Endothelial cell (in vitro differentiated cells): Measurements from ENCODE around the gene TMEM126A. TPM values are rescaled to one million over a fixed set of nuclear protein-coding genes. Genes with fewer than 3 reads are reported as not detected.

Experiments used
- DNase-seq: peaks from one replicate; pipeline ENCODE4 v3.0.0; 2021; ENCODE audit warnings: low spot score
- H3K27ac Mint-ChIP-seq: one replicate; pipeline ENCODE4 v1.8.0; 2021; ENCODE audit warnings: mixed read lengths, inconsistent platforms; ENCODE audit not compliant: unreplicated experiment
- H3K27me3 Mint-ChIP-seq: one replicate; pipeline ENCODE4 v1.8.0; 2021; ENCODE audit warnings: mild to moderate bottlenecking, moderate library complexity, mixed read lengths, inconsistent platforms; ENCODE audit not compliant: unreplicated experiment
- H3K36me3 Mint-ChIP-seq: one replicate; pipeline ENCODE4 v1.8.0; 2021; ENCODE audit warnings: mild to moderate bottlenecking, low read depth, mixed read lengths, inconsistent platforms; ENCODE audit not compliant: unreplicated experiment
- H3K4me1 Mint-ChIP-seq: one replicate; pipeline ENCODE4 v1.8.0; 2021; ENCODE audit warnings: mild to moderate bottlenecking, mixed read lengths, inconsistent platforms; ENCODE audit not compliant: unreplicated experiment
- H3K4me3 Mint-ChIP-seq: one replicate; pipeline ENCODE4 v1.8.0; 2021; ENCODE audit warnings: mild to moderate bottlenecking, mixed read lengths, inconsistent platforms; ENCODE audit not compliant: unreplicated experiment
- H3K9me3 Mint-ChIP-seq: one replicate; pipeline ENCODE4 v1.8.0; 2021; ENCODE audit warnings: mixed read lengths, inconsistent platforms; ENCODE audit not compliant: unreplicated experiment
- CTCF ChIP-seq: fragments of 200-600 bp; sonication (generic); IDR thresholded peaks from one replicate; pipeline ENCODE4 v1.5.0; 2021; ENCODE audit warnings: antibody characterized with exemption; ENCODE audit not compliant: unreplicated experiment
- total RNA-seq: library from RNA; stranded (reverse); fragmentation: NEBNext Ultra II Directional; extraction: Animal tissue kit (Norgen Biotek cat#: 25700); gene quantifications from one replicate; pipeline ENCODE4 v1.2.1, GENCODE V29; 2021; ENCODE audit not compliant: unreplicated experiment

TMEM126A gene
- total RNA-seq, 1 donor from 2014 or later, result 17.8 TPM

DNA sequence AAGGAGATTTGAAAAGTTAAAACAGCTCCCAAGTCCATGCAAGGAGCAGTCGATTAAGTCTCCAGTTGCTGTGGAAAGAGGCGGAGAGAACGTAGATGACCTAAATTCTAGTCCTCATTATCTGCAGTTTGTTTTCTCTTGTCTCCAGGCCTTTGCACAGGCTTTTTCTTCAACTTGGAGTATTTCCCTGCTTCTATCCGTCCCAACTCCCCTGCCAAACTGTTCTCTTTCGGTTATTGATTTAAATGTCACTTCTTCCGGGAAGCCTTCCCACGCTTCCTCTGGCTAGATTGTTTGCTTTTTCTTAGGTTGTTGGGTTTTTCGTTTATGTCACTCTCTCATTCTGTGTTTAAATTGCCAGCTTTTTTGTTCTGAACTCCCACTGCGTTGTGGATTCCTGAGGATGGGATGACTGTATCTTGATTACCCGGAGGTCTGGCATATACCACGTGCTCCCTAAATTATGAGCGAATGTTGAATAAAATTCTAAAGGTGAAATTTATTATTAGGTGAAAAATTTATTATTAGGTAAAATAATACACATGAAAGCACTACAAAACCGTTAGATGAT lies 18.9 kb upstream of the TMEM126A start:
- Mint-ChIP-seq H3K9me3 (no peaks in the 10 kb centered on the region), H3K36me3 (no peaks in the 10 kb centered on the region), H3K4me3 (peak overlapping the region; percentile 98), H3K27ac (peak overlapping the region; percentile 94), H3K4me1 (peaks cover 18% of the 10 kb centered on the region), H3K27me3 (peaks cover 1% of the 10 kb centered on the region)
- DNase-seq, result no peak
- no peak for TF ChIP-seq CTCF

DNA sequence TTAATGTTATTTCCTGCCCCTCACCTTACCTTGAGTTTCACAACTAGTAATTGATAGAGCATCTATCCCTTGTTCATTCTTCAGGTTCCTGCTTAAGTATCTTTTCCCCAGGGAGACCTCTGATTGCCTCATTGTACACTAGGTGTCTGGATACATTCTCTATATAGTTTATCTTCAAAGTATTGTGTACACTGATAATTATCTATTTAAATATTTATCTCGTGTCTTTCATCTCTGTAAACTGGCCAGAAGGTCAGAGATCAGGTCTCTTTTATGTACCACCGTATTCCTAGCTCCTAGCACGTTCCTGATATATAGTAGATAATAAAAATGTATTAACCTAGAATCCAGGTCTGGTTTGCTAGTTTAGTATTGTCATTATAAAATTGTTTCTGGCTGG lies 13.0 kb upstream of the TMEM126A start:
- no peak for TF ChIP-seq CTCF
- H3K36me3 Mint-ChIP-seq, result no peaks in the 10 kb centered on the region

GRCh38 chr11:85643191-85643614 lies 4.6 kb upstream of the TMEM126A start:
- Mint-ChIP-seq H3K27me3 (no peaks in the 10 kb centered on the region), H3K4me3 (no peak overlapping the region), H3K4me1 (peaks cover 2% of the 10 kb centered on the region), H3K9me3 (no peaks in the 10 kb centered on the region), H3K36me3 (no peaks in the 10 kb centered on the region), H3K27ac (no peak overlapping the region)
- DNase-seq, result no peak
- TF ChIP-seq CTCF, result no peak

More for the DNA sequence above, 13.0 kb upstream of the TMEM126A start:
- no peak for DNase-seq
- H3K4me3 Mint-ChIP-seq, result no peak overlapping the region
- H3K4me1 Mint-ChIP-seq, result no peaks in the 10 kb centered on the region
- no peak overlapping the region for H3K27ac Mint-ChIP-seq
- H3K27me3 Mint-ChIP-seq, result no peaks in the 10 kb centered on the region
- no peaks in the 10 kb centered on the region for H3K9me3 Mint-ChIP-seq

DNA sequence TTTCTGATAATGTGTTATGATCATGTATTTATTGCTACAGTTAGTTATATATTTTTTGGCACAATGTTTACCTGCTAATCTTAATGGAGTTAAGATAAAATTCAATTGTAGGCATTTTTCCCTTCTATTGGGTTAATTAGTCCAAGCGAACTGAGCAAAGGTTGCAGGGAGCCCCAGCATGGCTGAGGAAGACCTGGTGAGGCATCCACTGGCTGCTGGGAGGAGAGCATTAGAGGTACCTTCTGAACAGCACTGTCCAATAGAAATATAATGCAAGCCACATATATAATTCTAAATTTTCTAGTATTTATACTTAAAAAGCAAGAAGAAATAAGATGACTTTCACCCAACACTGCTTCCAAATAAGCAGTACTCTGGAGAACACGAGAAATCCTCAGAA lies 689 bp upstream of the TMEM126A start:
- Mint-ChIP-seq H3K27ac (peak overlapping the region; percentile 66), H3K27me3 (no peaks in the 10 kb centered on the region), H3K4me1 (peaks cover 2% of the 10 kb centered on the region), H3K4me3 (peak overlapping the region; percentile 98), H3K36me3 (no peaks in the 10 kb centered on the region), H3K9me3 (no peaks in the 10 kb centered on the region)
- TF ChIP-seq CTCF, result no peak
- no peak for DNase-seq

DNA sequence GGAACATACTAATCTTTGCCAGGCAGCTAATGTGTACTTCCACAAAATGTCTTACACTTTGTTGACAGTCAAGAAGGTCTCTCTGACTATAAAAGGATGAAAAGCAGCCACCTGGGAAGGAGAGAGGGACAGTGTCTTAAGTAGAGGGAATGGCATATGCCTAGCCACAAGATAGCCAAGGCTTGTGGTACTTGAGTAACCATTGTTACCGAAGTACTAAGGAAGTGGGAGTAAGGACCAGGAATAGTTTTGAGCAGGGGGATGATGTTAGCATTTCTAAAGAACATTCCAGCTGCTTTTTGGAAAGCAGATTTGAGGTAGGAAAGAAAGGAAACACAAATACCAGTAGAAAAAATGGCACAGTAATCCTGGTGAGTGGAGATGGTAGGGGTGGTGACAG lies 3.4 kb downstream of the TMEM126A start:
- Mint-ChIP-seq H3K4me3 (no peak overlapping the region), H3K9me3 (no peaks in the 10 kb centered on the region), H3K27me3 (no peaks in the 10 kb centered on the region), H3K36me3 (no peaks in the 10 kb centered on the region), H3K4me1 (peaks cover 2% of the 10 kb centered on the region), H3K27ac (no peak overlapping the region)
- no peak for TF ChIP-seq CTCF
- no peak for DNase-seq
